Ishikawa (cell line): Measurements from ENCODE around the gene SERINC3.

ENCODE experiments used
- CEBPB ChIP-seq: IDR thresholded peaks from 2 replicates; pipeline ENCODE4 v1.6.1; 2012
- EGR1 ChIP-seq: IDR thresholded peaks from 2 replicates; pipeline ENCODE4 v1.6.1; 2012
- EP300 ChIP-seq: IDR thresholded peaks from 2 replicates; pipeline ENCODE4 v1.6.1; 2012; ENCODE audit warnings: borderline replicate concordance
- FOXM1 ChIP-seq: IDR thresholded peaks from 2 replicates; pipeline ENCODE4 v1.6.1; 2012; ENCODE audit warnings: low read depth, borderline replicate concordance
- MAX ChIP-seq: IDR thresholded peaks from 2 replicates; pipeline ENCODE4 v1.6.1; 2012
- NFIC ChIP-seq: IDR thresholded peaks from 2 replicates; pipeline ENCODE4 v1.6.1; 2012
- RAD21 ChIP-seq: IDR thresholded peaks from 2 replicates; pipeline ENCODE4 v1.6.1; 2012; ENCODE audit warnings: low read depth
- TAF1 ChIP-seq: IDR thresholded peaks from 2 replicates; pipeline ENCODE4 v1.6.1; 2012; ENCODE audit warnings: low read depth, mild to moderate bottlenecking
- TCF12 ChIP-seq: IDR thresholded peaks from 2 replicates; pipeline ENCODE4 v1.6.1; 2012; ENCODE audit warnings: low read depth
- TEAD4 ChIP-seq: IDR thresholded peaks from 2 replicates; pipeline ENCODE4 v1.6.1; 2012
- USF1 ChIP-seq: IDR thresholded peaks from 2 replicates; pipeline ENCODE4 v1.6.1; 2012
- YY1 ChIP-seq: IDR thresholded peaks from 2 replicates; pipeline ENCODE4 v1.6.1; 2012; ENCODE audit warnings: low read depth
- ZBTB7A ChIP-seq: IDR thresholded peaks from 2 replicates; pipeline ENCODE4 v1.6.1; 2012; ENCODE audit warnings: low read depth

- TF ChIP-seq TAF1 (no peak), FOXM1 (no peak), TEAD4 (no peak), CEBPB (no peak), TCF12 (no peak), USF1 (no peak), EGR1 (no peak), RAD21 (no peak), EP300 (no peak), NFIC (no peak), YY1 (no peak), MAX (no peak), ZBTB7A (no peak)
These were observed 24.1 kb downstream of the SERINC3 start for GRCh38 chr20:44497761-44498160.
